Measurements from ENCODE around the gene CORIN. TPM values are rescaled to one million over a fixed set of nuclear protein-coding genes. Genes with fewer than 3 reads are reported as not detected.

CORIN gene
- total RNA-seq, 1 experiment from 2014 or later, result 0.07 TPM

DNA sequence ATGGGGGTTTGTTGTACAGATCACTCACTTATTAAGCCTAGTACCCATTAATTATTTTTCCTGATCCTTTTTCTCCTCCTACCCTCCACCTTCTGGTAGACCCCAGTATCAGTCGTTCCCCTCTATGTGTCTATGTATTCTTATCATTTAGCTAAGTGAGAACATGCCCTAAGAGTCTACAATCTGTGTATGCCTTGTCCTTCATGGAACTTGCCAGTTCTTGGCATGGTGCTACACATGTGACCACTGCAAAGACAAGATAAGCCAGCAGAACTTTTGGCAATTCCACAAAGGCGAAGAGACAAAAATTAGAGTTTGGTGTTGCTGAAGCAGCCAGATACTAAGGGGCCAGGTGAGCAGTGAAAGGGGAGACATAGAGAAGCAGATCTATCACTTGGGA is 101.3 kb downstream of the CORIN start:
- DNase-seq, result no peak
- BruUV-seq (replicated peaks), result no TSS peak
- Mint-ChIP-seq H3K4me1 (ENCODE audit: low read depth, unreplicated experiment) (no peaks in the 10 kb centered on the region), H3K4me3 (ENCODE audit: low read depth, unreplicated experiment) (no peak overlapping the region), H3K9me3 (ENCODE audit: low read depth, unreplicated experiment) (no peaks in the 10 kb centered on the region), H3K27me3 (ENCODE audit: unreplicated experiment) (no peaks in the 10 kb centered on the region), H3K27ac (ENCODE audit: unreplicated experiment) (no peak overlapping the region), H3K36me3 (ENCODE audit: insufficient read depth, unreplicated experiment) (no peaks in the 10 kb centered on the region)
- TF ChIP-seq, protein P1, sequence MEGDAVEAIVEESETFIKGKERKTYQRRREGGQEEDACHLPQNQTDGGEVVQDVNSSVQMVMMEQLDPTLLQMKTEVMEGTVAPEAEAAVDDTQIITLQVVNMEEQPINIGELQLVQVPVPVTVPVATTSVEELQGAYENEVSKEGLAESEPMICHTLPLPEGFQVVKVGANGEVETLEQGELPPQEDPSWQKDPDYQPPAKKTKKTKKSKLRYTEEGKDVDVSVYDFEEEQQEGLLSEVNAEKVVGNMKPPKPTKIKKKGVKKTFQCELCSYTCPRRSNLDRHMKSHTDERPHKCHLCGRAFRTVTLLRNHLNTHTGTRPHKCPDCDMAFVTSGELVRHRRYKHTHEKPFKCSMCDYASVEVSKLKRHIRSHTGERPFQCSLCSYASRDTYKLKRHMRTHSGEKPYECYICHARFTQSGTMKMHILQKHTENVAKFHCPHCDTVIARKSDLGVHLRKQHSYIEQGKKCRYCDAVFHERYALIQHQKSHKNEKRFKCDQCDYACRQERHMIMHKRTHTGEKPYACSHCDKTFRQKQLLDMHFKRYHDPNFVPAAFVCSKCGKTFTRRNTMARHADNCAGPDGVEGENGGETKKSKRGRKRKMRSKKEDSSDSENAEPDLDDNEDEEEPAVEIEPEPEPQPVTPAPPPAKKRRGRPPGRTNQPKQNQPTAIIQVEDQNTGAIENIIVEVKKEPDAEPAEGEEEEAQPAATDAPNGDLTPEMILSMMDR (IDR thresholded peaks at IDR 0.05; ENCODE audit: unreplicated experiment), result no peak
- CTCF ChIA-PET, result no interaction called here
- intact Hi-C loops (cut with micrococcal nuclease; ENCODE audit: unreplicated experiment), result no loop called here

DNA sequence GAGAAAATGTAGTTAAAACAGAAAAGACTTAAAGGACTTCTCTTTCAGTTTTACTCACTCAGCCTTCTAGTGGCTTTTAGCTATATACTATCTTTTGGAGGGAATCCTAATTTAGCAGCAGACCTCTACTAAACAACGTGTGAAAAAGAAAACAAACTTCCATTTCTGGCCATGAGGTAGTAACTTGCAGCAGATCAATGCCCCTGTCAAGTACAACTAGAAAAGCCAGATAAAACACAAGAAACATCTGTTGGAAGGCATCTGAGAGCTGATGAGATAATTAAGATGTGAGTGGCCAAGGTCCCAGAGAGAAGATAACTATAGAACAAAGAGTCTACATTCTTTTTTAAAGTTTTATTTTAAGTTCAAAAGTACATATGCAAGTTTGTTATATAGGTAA is 101.7 kb downstream of the CORIN start:
- Mint-ChIP-seq H3K27ac (ENCODE audit: unreplicated experiment) (no peak overlapping the region), H3K27me3 (ENCODE audit: unreplicated experiment) (no peaks in the 10 kb centered on the region), H3K9me3 (ENCODE audit: low read depth, unreplicated experiment) (no peaks in the 10 kb centered on the region), H3K4me3 (ENCODE audit: low read depth, unreplicated experiment) (no peak overlapping the region), H3K4me1 (ENCODE audit: low read depth, unreplicated experiment) (no peaks in the 10 kb centered on the region), H3K36me3 (ENCODE audit: insufficient read depth, unreplicated experiment) (no peaks in the 10 kb centered on the region)
- TF ChIP-seq, protein P1 (IDR thresholded peaks at IDR 0.05; ENCODE audit: unreplicated experiment), result no peak
- no TSS peak for BruUV-seq (replicated peaks)
- CTCF ChIA-PET, result no interaction called here
- intact Hi-C loops (cut with micrococcal nuclease; ENCODE audit: unreplicated experiment), result no loop called here
- DNase-seq, result no peak

DNA sequence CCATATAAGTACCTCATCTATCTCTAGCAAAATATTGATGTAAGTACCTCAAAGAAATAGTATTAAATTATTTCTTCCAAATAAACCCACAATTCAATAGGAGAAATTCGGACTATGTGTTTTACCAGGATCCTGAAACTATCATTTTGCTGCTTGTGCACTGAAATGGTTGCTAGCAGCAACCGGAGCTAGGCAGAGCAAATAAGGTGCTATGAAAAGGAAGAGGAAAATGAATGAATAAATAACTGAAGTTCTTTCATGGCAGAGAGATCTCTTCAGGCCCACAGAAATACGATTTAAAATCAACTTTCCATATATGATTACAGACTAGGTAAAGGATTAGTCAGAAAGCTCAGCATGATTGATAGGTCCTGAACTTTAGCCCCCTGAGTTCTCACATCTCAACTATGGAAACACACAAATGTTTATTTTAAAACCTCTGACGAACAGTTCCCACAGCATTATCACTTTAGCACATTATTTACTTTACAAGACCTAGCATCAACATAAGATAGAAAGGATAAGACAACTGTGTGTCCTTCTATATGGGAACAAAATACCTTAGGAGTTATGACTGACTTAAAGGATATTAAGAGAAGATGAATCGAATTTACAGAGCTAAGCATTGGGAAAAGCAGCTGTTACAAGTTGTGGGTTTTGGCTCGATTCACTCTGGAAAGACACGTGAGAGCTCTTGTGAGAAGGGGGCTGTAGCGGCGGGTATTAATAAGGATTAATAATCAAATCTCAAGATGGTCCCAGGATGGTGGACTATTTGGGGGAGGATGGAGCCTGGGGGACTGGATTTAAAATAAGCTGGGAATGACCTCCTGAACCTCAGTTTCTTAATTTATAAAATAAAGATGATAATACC is 104.3 kb downstream of the CORIN start:
- TF ChIP-seq, protein P1 (IDR thresholded peaks at IDR 0.05; ENCODE audit: unreplicated experiment), result no peak
- Mint-ChIP-seq H3K4me3 (ENCODE audit: low read depth, unreplicated experiment) (no peak overlapping the region), H3K27me3 (ENCODE audit: unreplicated experiment) (peaks cover 19% of the 10 kb centered on the region), H3K27ac (ENCODE audit: unreplicated experiment) (no peak overlapping the region), H3K4me1 (ENCODE audit: low read depth, unreplicated experiment) (no peaks in the 10 kb centered on the region), H3K36me3 (ENCODE audit: insufficient read depth, unreplicated experiment) (no peaks in the 10 kb centered on the region), H3K9me3 (ENCODE audit: low read depth, unreplicated experiment) (no peaks in the 10 kb centered on the region)
- CTCF ChIA-PET, result interaction anchor here (0.8 kb wide), 1 partner anchor 103 kb away, joined by 3 read pairs; no protein-coding TSS in a partner anchor
- intact Hi-C loops (cut with micrococcal nuclease; ENCODE audit: unreplicated experiment), result no loop called here
- DNase-seq, result no peak
- BruUV-seq (replicated peaks), result no TSS peak

DNA sequence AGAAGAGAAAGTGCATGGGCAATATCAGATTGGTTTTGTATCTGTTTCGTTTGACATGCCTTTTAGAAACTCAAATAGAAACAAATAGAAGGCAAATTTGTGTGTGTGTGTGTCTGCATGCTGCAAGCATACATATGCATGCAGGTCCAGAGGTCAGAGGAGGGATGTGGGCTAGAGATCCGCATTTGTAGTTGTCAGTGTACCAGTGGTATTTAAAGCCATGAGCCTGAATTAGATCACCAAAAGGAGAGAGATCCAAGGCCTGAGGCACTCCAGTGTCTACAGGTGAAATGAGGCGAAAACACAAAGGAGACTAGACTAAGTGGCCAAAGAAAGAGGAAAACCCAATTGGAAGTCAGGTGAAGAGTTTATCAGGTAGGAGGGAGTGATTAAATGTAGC is 106.7 kb downstream of the CORIN start:
- peaks cover 19% of the 10 kb centered on the region for H3K27me3 Mint-ChIP-seq (ENCODE audit: unreplicated experiment)
- no peak overlapping the region for H3K4me3 Mint-ChIP-seq (ENCODE audit: low read depth, unreplicated experiment)
- no peaks in the 10 kb centered on the region for H3K36me3 Mint-ChIP-seq (ENCODE audit: insufficient read depth, unreplicated experiment)
- TF ChIP-seq, protein P1 (IDR thresholded peaks at IDR 0.05; ENCODE audit: unreplicated experiment), result no peak
- H3K9me3 Mint-ChIP-seq (ENCODE audit: low read depth, unreplicated experiment), result no peaks in the 10 kb centered on the region
- H3K4me1 Mint-ChIP-seq (ENCODE audit: low read depth, unreplicated experiment), result no peaks in the 10 kb centered on the region
- CTCF ChIA-PET, result no interaction called here
- DNase-seq, result no peak
- H3K27ac Mint-ChIP-seq (ENCODE audit: unreplicated experiment), result no peak overlapping the region
- no TSS peak for BruUV-seq (replicated peaks)
- intact Hi-C loops (cut with micrococcal nuclease; ENCODE audit: unreplicated experiment), result no loop called here
